OCI-M1 (cell line): ENCODE data around the gene COL4A2.

Experiments used
- DNase-seq: peaks from one replicate; lab custom pipeline; 2025; lab: John Stamatoyannopoulos, UW

COL4A2 gene

GRCh38 chr13:110290826-110291225 lies 16.3 kb upstream of the COL4A2 start:
- no peak for DNase-seq

- no peak for DNase-seq
Measured at GRCh38 chr13:110291286-110291685, 15.8 kb upstream of the COL4A2 start.

- no peak for DNase-seq
Measured at GRCh38 chr13:110293037-110293436, 14.0 kb upstream of the COL4A2 start.

- no peak for DNase-seq
Measured at GRCh38 chr13:110293649-110294048, 13.4 kb upstream of the COL4A2 start.

- DNase-seq, result no peak
Measured at GRCh38 chr13:110294146-110294545, 12.9 kb upstream of the COL4A2 start.

GRCh38 chr13:110294622-110295021 lies 12.5 kb upstream of the COL4A2 start:
- no peak for DNase-seq

DNA sequence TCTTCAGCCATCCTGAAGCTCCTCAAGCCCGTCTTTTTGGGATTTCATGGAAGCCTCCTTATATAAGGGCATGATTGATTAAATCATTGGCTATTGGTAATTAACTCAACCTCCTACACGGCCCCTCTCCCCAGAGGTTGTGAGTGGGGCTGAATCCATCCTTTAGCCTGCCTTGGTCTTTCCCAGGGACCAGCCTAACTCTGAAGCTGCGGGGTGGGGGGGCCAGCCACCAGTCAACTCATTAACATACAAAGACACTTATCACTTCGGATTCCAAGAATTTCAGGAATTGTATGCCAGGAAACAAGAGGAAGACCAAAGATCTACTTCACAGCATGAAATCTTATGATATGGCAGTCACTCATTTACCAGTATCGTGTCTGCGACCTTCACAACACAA lies 10.1 kb upstream of the COL4A2 start:
- no peak for DNase-seq

DNA sequence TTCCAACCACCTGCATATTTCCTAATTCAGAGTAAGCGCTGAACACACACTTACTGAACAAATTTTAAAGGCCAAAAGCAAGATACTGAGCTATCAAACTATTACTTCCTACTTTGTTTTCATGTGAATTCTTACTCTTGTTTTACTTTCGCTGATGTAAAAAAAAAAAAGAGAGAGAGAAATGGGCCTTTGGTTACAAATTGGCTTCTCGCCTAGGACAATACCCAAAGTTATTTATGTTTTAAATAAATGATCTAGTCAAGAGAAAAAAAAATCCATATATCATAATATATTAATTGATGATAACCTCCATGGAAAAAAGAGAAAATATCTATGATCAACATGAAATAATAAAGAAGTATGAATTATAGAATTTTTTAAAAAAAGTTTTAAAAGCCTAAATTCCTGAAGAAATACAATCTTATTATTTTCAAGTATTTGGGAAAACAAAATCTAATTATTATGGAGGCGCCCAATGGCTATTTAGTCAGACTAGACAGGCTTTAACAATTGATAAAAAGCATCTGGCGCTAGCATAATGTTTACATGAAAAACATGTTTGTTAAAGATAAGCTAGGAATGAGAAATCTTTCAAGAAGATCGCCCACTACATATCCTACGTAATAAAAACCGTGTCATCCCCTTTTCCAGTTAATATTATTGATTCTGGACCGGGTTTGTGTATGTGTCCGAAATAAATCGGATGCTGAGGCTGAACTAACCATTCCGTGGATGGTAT lies 9.1 kb upstream of the COL4A2 start:
- no peak for DNase-seq

DNA sequence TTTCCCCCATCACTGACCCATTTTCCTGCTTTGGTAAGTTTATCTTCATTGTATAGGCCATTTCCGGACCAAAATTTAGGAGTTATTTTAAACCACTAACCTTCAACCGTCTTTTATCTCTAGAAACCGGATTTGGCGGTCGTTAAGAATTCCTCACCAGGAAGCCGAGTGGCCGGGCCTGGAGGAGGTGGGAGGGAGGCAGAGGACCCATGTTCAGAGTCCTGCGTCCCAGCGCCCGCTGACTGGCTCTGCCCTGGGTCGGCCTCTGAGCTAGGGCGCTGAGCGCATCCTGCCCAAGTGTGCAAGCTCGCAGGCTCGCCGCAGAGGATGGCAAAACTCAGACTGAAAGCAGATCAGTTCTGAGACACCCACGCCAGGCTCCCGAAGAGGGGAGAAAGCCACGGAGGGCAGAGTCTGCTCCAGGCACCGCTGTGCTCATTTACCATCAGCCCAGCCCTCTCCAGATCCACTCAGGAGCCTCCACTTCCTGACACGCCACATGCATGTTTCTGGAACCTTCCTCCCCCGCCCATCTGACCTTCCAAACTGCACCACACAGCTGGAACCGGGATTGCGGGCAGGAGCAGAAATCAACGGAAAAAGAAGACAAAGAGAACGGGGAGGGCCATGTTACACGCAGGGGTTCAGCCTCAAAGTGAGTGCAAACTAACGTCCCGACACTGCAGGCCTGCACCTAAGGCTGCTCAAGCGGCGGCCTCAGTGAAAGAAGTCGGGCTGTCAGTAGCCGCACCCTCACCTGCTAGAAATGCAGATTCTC lies 8.4 kb upstream of the COL4A2 start:
- no peak for DNase-seq

GRCh38 chr13:110299283-110299840 lies 7.7 kb upstream of the COL4A2 start:
- no peak for DNase-seq

DNA sequence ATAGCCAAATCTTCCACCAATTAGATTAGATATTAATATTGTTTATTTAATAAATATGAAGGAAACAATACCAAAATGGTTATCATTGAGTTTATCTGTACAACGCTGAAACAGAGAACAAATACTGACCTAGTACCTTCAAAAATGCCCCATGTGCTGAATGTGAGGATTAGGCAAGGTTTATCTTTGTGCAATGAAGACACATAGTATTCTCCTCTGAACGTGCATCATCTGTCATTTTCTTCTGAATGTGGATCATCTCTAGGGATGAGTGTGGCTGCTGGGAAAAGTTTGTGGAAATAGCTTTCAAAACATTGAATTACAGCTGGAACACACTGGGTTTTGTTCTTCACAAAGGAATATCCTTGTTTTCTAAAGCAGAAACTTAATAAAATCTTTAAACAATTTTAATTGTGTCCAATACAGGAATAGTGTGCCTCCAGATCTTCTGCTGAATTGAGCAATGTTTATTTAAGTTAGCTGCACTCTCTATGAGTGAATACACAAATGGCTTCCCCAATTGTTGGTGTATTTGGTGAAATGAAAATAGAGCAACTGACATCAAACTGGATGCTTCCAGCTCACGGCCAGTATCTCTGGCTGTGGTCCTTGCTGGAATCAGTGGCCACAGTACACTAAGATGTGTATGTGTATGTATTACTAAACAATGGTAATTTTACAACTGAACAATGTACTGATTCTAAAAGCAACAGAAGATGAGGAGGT lies 6.8 kb upstream of the COL4A2 start:
- DNase-seq, result no peak

DNA sequence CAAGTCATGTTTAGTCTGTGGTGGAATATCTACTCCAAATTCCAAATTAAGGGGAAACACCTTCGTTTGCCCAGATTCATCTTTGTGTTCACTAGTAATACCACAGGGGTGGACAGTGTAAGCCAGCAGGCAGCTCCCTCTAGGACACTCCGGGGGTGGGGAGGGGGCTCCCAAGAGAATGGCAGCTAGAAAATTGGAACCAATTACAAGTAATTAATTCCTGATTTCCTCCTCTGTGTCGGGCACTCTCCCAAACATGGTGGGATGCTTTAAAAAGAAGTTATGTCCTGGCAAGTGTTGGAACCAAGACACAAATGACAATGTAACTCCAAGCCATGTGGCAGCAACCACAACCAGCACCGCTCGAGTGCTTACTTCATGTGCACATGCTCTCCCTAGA lies 6.0 kb upstream of the COL4A2 start:
- no peak for DNase-seq

GRCh38 chr13:110301606-110302553 lies 5.2 kb upstream of the COL4A2 start:
- no peak for DNase-seq

DNA sequence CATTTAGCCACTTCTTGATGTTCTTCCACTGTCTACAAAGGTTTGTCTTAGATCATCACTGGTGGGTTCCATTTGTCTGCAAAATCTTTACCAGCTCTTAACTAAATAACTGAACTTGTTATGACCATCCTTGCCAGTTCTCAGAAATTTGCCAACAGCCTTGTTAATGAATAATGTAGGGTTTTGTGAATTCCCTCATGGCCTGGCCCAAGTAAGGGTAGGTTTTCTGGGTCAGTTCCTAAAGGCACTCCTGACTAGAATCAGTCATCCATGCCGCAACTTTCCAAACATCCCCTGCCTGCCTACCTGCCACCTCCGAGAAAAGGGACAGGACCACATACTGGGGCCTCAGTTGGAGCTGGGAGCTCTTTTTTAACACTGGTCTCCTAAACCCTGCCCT lies 4.1 kb upstream of the COL4A2 start:
- DNase-seq, result no peak

DNA sequence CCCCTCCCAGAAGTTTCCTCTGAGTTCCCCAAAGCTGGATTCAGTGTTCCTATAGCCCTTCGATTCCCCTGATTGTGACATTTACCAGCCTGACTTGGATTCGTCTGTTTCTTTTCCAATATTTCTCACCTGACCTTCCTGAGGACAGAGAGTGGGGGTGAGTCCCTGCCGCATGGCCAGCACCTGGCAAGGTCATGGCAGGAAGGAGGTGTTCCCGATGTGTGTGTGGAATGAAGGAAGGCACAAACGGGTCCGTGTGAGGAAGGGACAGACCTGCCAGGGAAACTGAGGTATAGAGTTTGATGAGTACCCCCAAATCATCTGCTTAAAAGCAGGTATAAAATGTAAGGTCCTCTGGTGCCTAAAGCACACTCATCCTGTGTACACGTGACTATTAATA lies 3.4 kb upstream of the COL4A2 start:
- DNase-seq, result no peak

DNA sequence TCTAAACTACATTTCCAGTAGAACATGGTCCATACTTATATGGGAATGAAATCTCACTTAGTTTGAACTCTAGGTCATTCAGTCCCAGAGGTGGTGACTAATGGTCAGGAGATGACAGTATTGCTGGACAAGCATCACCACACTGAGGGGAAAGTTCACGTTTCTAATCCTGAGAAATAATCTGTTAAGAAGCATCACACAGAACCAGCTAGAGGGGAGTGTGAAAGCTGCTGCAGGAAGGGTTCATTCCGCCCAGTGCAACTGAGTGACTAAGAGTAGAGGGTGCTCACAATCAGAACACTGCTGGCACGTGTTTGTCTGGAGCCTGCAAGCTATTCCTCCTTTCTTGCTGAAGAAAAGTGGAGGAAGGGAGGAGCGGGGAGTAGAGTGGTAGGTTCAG lies 2.8 kb upstream of the COL4A2 start:
- DNase-seq, result no peak

DNA sequence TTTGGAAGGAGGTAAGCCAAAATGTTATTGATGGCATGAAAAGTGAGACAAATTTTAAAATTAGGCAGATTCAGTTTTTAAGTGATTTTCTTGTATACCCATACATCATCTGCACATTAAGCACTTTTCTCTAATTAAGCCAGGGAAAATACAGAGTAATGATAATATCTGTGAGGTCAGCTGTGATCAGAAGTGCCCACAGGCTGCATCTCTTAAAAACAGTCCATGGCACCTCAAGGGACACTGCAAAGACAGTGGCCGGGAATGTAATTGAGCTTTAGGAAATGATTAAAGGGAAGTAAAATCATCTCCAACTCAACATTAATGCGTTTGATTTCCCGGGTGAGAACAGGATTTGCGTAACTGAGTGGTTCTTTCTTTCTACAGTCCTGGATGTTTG lies 2.1 kb upstream of the COL4A2 start:
- DNase-seq, result no peak

GRCh38 chr13:110305544-110305943 lies 1.5 kb upstream of the COL4A2 start:
- DNase-seq, result no peak

DNA sequence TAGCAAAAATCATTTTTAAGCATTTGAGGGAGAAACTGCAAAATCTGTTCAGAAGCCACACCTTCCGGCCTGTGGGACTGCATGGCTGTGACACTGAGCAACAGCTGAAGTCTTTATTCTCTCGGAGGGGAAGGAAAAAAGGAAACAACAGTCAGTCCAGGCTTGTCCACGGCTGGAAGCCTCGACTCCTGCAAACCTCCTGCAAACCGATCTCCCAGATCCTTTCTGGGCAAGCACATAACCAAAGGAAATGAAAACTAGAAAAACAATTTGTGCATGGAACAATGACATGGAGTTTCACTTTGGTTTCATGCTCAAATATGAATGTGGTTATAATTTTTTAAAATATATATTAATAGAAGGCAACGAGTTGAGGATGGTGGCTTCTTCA lies 1.1 kb upstream of the COL4A2 start:
- no peak for DNase-seq

DNA sequence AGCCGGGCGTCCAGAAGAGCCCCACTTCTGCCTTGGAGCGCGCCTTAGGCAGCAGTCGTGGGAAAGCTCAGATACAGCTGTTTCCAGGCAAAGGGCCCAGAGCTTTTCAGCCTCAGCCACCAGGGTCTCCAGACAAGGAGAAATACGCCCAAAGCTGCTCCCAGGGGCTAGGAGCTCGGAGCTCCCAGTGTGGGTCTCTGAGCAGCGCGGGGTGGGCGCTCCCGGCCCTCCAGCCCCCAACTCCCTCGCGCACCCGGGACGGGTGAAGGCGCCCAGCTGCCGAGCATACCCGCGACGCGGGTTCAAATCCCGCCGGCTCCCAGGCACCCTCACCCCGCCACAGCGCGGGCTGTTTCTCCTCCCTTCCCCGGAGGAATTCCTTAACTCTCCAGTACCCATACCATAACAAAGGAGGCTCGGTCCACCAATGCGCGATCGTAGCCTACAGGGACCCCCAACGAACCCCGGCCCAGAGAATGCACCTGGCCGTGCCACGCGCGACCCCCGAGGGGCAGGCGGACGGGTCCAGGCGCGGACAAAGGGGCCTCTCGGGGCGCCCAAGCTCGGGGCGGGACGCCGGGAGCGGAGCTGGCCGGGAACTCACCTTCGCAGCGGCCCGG lies 634 bp upstream of the COL4A2 start:
- no peak for DNase-seq
